Cerebellar nuclear complex (tissue), 1 donor: ENCODE measurements around the gene CCL13.

ENCODE experiments used
- DNase-seq, 2 experiments: peaks; one replicate each; lab custom pipeline; 2025; lab: John Stamatoyannopoulos, UW

The CCL13 gene

GRCh38 chr17:34363183-34363661 lies 6.9 kb downstream of the CCL13 start, which contains the start of gene CCL1:
Gene CCL1, minus strand, starts transcription at chr17:34363233. Its CDS starts 72 bp downstream, at chr17:34363161.
- DNase-seq, result no peak

- DNase-seq, result no peak
Measured at GRCh38 chr17:34364751-34365150, 8.5 kb downstream of the CCL13 start.

- no peak for DNase-seq
Measured at GRCh38 chr17:34365340-34365739, 9.1 kb downstream of the CCL13 start.

GRCh38 chr17:34366010-34366409 lies 9.7 kb downstream of the CCL13 start:
- no peak for DNase-seq

- no peak for DNase-seq
Measured at GRCh38 chr17:34366529-34367107, 10.3 kb downstream of the CCL13 start.

- DNase-seq, result no peak
Measured at GRCh38 chr17:34367486-34368195, 11.4 kb downstream of the CCL13 start.

GRCh38 chr17:34368196-34368945 lies 12.1 kb downstream of the CCL13 start:
- DNase-seq, result no peak

- DNase-seq, result no peak
Measured at GRCh38 chr17:34368946-34369500, 12.7 kb downstream of the CCL13 start.

GRCh38 chr17:34369571-34369970 lies 13.3 kb downstream of the CCL13 start:
- DNase-seq, result no peak

- DNase-seq, result no peak
Measured at GRCh38 chr17:34370376-34370996, 14.2 kb downstream of the CCL13 start.

- no peak for DNase-seq
Measured at GRCh38 chr17:34370997-34371395, 14.7 kb downstream of the CCL13 start.

GRCh38 chr17:34371405-34372100 lies 15.3 kb downstream of the CCL13 start:
- no peak for DNase-seq

GRCh38 chr17:34374457-34374856 lies 18.2 kb downstream of the CCL13 start:
- DNase-seq, result no peak

- no peak for DNase-seq
Measured at GRCh38 chr17:34375426-34375997, 19.2 kb downstream of the CCL13 start.

- DNase-seq, result no peak
Measured at GRCh38 chr17:34377078-34377823, 21.0 kb downstream of the CCL13 start.

- DNase-seq, result no peak
Measured at GRCh38 chr17:34378664-34379101, 22.4 kb downstream of the CCL13 start.

GRCh38 chr17:34379868-34380267 lies 23.6 kb downstream of the CCL13 start:
- DNase-seq, result no peak

- no peak for DNase-seq
Measured at GRCh38 chr17:34382621-34383124, 26.4 kb downstream of the CCL13 start.

GRCh38 chr17:34383216-34383615 lies 26.9 kb downstream of the CCL13 start:
- DNase-seq, result no peak

- no peak for DNase-seq
Measured at GRCh38 chr17:34384271-34384670, 28.0 kb downstream of the CCL13 start.
